Activated CD8-positive, alpha-beta memory T cell treated with anti-CD3 and anti-CD28 coated beads, Interleukin-2, amount 50 U/mL, for 1 hour (primary cell): ENCODE results near the gene RGS17.
"Not testable (repeated sequence)": the region's sequence is repeated elsewhere in the genome, so short reads cannot be mapped to it uniquely, and the experiment has no call there.

Experiments used
- DNase-seq: peaks from one replicate; pipeline ENCODE4 v3.0.0-alpha.2; 2020; ENCODE audit errors: extremely low read depth

RGS17 gene

DNA sequence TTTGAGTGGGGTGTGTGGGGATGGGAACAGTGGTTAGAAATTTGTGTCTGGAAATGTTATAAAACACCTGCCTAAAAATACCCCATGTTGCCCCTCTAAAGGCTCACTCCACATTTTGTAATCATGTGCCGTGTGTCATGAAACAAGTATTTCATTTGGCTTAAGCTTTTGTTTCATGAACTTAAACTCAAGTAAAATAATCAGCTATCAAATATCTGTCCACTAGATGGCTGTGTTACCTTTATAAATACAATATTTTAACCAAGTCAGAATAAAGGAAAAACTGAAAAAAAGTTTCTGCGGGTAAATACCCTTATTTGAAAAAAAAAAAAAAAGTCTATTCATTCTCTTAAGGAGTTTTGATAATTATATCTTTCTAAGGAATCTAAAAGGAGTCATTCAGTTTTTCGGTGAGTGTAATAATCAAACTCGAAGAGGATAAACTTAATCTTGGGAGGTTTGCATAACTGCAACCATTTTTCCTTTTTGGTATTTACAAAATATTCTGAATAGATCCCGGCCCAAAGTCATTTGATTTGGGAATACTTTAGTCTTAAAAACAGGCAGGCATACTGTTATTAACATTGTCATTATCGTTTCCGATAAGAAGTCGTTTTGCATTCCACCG, 98.7 kb downstream of the RGS17 start:
- DNase-seq = no peak

DNA sequence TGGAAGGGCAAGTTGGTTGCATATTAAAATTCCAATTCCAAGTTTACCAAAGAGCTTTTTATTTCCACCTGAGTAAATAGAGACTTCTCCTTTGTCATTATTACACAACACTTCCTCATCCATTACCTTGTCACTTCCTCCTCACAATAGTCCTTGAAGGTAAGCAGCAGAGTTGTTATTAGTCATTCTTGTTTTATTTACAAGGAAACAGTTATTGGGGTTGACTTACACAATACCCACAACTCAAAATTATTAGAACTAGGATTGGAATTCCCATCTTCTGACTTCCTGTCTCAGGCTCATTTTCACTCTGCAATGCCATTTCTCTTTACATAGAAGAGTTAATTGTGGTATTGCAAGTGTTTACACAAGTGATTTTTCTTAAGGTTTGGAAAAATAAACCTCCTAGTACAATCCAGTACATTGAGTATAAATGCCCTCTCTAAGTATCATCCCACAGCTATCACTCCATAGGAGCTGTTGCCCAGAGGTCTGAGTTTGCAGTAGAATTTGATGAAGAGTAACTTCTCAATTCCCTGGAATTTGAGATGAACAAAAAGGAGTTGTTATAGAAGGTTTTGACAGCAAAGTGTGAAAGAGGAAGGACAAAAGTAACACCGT, 99.6 kb downstream of the RGS17 start:
- no peak for DNase-seq

DNA sequence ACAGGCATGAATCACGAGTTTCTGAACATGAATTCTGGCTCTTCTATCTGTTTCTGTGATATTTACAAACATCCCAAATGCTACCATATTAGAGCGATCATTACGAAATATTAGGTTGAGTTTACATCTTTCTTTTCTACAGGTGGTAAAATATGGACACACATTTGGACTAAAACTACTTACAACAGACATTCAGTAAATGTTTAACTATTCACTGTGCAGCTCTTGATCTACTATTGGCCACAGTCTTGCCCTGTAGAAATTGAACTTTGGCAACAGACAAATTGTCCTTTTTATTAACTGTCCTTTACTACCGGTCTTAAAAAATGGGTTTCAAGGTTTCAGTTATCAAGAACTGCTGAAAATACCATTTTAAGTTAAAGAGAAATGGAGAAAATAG, 102.1 kb downstream of the RGS17 start:
- no peak for DNase-seq

DNA sequence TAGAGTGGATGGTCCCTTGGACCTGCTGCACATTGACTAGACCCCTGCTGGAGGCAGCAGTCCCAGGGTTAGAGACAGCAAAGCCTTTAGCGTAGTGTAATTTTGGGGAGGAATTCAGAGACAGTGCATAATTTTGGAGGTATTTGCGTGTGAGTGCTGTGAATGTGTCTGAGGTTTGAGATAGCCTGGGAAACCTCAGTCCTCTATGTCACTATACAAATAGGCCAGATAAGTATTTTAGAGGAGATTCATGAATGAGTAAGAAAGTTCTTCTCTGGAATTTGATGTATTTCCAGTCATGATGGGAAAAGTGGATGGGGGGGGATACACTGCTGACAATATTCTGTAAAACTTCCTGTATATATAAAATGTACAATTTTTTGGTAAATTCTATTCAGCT, 102.8 kb downstream of the RGS17 start:
- no peak for DNase-seq

DNA sequence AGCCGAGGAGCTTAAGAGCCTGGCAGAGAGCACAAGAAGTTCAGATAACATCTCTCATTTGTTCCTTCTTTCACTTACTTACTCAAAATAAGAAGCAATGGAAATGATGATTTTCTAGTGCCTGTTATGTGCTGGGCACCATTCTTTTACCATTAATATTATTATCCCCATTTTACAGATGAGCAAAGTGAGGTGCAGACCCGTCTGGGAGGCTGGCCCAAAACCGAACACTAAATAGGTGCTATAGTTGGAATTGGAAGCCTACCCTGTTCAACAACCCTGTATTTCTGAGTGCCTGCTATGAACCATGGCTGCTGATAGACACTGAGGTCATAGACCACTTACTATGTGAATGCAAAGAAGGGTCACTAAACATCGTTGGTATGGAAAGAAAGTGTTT, 103.6 kb downstream of the RGS17 start:
- no peak for DNase-seq

DNA sequence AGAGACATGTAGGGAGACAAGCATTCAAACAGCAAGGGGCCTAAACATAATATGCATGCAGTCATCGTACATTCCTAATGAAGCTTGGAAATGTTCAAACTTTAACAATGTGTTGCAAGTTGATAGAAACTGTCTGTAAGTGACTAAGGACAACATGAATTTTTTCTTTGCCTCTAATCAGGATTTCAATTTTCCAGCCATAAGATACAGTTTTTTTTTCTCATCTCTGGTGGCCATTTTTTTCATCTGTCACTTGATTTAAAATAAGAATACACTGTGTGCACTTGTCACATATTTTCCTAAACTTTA, 106.4 kb downstream of the RGS17 start:
- no peak for DNase-seq

DNA sequence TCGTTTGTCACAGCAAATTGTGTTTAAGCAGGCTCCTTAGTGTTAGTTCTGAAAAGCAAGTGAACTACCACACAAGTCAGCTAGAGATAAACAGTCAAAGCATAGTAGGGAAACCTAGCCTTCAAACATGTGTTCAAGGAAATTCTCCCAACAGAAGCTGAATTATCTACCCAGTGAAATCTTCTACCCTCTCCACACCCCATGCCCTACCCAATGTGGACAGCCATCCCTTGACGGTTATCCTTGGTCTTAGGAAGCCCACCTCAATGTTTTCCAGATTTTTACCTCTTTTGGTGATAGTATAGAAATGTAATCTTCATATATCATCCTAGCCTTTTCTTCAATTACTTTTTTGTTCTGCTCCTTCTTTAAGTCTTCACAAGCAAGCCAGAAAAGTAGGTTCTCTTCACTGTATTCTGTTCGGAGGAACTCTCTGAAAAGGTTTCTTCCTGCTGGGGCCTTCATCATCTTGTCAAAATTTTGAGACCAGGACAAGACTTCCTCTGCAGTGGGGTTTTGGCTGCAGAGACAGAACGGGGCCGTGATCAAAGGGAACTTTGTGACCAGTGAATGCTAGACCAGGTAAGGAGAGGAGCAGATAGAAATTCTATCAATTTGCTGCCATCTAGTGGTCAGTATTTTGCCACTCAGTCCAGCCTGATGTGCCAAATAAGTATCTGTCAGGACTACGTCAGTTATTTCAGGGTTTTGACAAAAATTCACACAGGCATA, 106.9 kb downstream of the RGS17 start:
- peak; percentile 10 for DNase-seq

DNA sequence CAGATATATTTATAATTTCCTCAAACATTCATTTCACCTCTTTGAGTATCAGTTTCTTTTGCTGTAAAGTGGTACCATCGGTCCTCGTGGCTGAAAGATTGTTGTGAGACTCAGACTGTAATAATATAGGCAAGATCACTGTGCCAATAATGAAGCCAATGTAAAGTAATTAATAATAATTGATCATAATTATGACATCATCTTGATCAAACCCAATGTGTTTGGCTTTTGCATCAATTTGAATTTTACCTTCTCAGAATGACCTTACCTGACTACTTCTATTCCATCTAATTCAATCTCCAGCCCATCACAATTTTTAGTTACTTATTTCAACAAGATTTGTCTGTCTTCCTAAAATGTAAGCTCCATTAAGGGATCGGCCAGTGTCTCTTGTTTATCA, 112.7 kb downstream of the RGS17 start:
- DNase-seq = no peak

DNA sequence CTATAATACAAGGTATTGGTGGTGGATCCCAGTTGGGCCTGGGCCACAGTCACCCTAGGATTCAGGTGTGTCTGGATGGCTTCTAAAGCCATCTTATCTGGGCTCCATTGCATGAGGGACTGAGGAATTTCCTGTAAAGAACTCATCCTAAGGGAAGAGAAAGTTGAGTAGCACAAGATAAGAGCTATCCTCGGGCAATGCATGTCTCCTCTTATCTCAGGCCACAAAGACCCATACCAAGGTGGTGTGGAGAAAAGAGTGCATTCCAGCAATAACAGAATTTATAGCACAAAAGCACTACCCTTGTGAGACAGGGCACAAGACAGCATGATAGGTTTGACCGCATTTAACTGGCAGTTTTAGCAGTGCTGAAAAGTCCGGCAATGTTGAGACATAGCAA, 114.2 kb downstream of the RGS17 start:
- DNase-seq = no peak

DNA sequence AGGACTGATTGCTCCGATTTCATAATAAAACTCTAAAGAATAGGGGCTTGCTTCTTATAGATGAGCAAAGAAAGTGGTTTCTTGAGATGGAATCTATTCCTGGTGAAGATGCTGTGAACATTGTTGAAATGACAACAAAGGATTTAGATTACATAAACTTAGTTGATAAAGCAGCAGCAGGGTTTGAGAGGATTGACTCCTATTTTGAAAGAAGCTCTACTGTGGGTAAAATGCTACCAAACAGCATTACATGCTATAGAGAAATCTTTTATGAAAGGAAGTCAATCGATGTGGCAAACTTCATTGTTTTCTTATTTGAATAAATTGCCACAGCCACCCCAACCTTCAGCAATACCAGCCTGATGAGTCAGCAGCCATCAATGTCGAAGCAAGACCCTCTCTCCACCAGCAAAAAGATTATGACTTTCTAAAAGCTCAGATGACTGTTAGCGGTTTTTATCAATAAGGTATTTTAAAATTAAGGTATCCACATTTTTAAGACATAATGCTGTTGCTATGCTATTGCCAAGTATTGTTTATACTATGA, 115.9 kb downstream of the RGS17 start:
- no peak for DNase-seq

DNA sequence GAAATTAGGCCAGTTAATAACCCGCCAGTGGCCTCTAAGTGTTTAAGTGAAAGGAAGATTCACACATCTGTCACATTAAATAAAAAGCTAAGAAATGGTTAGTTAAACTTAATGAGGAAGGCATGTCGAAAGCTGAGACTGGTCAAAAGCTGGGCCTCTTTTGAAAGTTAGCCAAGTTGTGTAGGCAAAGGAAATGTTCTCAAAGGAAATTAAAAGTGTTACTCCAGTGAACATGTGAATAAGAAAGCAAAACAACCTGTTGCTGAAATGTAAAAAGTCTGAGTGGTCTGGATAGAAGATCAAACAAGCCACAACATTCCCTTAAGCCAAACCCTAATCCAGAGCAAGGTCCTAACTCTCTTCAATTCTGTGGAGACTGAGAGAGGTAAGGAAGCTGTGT, 117.6 kb downstream of the RGS17 start:
- DNase-seq = no peak

DNA sequence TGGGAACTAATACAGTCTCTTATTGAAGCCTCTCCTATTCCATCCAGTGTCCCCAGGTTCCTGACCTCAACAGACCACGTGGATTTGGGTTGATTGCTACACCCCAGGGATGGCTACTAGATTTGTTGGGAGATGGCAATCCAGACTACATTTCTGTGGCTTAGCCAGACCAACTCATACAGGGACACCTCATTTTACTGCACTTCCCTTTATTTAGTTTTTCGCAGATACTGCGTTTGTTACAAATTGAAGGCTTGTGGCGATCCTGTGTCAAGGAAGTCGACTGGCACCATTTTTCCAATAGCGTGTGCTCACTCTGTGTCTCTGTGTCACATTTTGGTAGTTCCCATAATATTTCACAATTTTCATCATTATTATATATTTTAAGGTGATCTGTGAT, 118.2 kb downstream of the RGS17 start:
- no peak for DNase-seq

DNA sequence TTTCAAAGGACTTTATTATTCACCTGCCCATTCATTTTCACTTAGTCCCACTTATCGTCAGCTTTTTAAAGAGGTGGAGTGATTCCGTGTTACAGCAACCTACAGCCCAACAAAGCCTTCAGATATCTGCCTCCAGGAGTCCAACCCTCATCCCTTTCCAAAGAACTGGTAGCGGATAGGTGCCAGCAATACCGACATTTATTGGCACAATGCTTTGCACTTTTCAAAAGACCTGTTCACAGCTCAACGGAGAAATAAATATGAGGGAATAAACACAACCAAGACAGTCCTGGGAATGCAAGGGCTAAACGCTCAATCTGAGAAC, 127.8 kb downstream of the RGS17 start:
- DNase-seq = no peak

DNA sequence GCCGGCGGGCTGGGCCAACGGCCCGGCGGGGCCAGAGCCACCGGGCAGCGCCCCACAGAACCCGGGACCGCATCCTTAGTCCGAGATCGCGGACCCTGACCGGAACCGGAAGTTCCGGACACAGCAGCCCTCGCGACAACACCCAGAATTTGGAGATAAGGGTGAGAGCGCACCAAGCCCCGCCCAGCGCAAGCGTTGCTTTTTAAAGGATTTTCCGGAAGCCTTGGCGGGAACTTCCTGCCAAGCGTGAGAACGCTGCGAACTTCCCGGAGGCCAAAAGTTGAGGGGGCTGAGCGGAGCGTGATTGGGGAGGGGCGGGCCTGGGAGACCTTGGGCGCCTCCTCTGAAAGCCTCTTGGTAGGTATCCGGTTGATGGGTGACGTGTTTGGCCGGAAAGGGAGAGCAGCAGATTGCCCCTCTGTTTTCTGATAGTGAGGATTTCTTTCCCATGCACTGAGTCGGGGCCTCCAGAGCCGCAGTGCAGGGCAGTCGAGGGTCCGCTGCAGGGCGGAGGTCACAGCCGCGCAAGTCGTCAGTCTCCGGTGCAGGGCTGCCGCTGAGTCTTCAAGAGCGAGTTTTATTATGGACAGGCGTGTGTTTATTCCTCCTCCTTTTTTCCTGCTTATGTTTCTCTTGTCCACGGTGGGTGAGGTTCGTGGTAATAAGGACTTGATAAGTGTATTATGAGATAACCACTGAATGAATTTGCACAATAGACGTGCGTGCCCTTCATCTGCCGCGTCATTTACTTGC, 128.3 kb downstream of the RGS17 start, which contains the start of gene MTRF1L:
MTRF1L (minus strand) TSS at position 97 of the 753 bp plus-strand sequence; CDS start at position 73, 24 bp downstream.
- DNase-seq = peak; percentile 63

DNA sequence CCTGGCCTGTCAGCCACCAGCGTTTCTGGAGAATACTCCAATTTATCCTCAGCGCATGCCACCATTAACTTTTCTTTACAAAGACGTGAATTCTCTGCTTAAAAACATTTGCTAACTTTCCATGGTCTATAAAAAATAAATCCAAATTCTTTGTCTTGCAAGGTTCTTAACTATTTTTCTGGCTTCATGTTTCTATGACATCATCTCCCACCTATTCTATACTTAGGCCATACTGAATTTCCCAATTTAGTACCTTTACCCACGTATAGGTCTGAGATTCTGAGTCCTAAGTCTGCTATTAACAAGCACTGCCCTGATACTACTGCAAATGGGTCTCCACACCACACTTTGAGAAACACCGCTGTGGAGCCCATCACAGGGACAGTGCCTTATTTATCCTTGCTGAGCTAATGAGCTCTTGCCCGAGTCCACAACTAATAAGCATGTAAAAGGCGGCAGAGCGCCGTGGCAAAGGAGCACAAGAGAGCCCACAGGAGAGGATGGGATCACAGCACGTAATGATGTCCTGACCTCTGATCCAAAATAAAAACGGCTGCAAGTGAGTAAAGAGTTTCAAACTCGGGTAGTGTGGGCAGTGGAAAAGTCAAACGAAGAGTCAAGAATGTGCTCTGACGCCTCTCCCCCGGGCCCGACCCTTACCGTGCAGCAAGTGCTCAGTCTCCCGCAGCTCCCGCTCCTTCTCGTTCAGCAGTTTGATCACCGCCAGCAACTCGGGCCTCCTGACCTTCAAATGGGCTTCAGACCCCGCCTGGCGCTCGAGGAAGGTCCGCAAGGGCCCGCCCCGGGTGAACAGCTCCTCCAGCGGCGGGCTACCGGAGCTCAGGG, 129.1 kb downstream of the RGS17 start:
- no peak for DNase-seq

DNA sequence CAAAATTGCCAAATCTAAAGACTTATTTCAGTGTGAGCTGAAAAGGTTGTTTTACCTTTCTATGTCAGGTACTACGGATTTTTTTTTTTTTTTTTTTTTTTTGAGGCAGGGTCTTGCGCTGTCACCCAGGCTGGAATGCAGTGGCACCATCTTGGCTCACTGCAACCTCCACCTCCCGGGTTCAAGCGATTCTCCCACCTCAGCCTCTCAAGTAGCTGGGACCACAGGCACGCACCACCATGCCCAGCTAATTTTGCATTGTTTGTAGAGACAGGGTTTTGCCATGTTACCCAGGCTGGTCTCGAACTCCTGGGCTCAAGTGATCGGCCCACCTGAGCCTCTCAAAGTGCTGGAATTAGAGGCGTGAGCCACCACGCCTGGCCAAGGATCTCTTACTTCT, 130.3 kb downstream of the RGS17 start:
- DNase-seq = not testable (repeated sequence)

DNA sequence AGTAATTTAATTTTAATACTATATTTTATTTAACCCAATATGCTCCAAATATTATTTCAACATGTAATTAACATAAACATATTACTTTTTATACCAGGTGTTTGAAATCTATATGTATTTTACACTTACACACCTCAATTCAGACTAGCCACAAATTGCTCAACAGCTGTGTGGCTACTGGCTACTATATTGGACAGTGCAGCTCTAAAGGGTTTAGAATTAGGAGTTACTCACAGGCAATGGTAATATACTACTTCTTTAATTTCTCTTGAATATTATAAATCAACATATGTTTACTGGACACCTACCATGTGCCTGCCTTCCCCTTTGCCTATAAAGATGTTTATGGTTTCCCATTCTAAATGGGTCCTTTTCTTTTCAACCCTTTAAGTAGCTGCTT, 130.8 kb downstream of the RGS17 start:
- DNase-seq = no peak

DNA sequence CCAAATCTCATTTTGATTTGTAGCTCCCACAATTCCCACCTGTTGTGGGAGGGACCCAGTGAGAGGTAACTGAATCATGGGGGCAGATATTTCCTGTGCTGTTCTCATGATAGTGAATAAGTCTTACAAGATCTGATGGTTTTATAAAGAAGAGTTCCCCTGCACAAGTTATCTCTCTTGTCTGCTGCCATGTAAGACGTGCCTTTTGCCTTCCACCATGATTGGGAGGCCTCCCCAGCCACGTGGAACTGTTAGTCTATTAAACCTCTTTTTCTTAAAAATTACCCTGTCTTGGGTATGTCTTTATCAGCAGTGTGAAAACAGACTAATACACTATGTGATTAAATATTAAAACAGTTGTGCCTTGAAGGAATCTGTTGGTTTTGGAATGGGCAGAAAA, 131.5 kb downstream of the RGS17 start:
- DNase-seq = not testable (repeated sequence)

DNA sequence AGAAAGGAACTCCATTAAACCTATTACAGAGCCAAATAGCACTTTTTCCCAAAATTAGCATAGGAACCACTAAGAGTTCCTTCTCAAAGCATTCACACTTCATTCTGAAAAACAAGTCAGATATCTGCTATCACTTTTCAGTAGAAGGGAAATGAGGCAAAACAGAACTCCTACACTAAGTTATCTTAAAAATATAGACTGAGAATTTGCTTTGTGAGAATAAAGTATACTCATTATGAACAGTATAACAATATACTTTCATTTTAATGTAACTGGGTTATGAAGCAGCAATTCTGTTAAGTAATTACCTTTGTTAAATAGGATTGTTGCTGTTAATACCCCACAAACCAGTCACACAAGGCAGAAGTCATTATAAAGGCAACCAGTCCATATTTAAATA, 137.2 kb downstream of the RGS17 start:
- no peak for DNase-seq

DNA sequence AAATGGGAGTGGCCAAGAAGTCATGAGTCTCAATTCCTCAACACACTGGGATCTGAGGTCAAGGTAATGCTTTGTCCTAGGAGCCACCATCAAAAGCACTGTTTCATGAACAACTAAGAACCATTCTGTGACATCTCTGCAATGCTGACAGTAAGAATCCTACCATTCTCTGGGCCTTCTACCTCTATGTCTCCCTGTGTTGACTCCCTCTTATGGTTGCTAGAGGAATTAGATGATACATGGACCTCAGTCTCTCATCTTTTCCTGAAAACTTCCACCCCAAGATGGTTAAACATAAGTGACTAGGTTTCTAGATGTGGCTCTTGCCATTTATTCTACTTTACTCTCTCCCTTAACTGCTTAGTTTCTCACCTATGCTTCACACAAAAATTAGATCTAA, 137.7 kb downstream of the RGS17 start:
- DNase-seq = no peak

DNA sequence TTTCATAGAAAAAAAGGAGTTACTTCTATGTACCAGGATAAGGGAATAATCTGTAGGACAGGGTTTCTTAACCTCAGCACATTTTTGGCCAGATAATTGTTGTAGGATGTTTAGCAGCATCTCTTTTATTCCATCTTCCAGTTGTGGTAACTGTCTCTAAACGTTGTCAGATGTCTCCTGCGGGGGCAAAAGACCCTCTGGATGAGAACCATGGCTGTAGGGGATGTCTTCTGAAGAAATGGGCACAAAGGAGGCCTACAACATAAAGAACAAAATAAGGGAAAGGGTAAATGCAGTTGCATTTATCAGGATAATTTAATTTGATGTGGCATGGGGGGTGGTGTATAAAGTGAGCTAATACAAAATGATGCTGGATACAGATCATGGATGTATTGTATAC, 144.1 kb downstream of the RGS17 start:
- no peak for DNase-seq

DNA sequence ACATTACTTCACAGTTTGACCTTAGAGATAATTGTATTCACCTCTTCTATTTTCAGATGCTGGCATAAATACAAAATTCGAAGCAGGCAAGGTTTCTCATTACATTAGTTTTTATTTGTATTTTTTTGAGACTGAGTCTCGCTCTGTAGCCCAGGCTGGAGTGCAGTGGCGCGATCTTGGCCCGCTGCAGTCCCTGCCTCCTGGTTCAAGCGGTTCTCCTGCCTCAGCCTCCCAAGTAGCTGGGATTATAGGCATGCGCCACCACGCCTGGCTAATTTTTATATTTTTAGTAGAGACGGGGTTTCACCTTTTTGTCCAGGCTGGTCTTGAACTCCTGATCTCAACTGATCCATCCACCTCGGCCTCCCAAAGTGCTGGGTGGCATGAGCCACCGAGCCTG, 145.8 kb downstream of the RGS17 start:
- DNase-seq = not testable (repeated sequence)
